GM18499 (cell line): Measurements from ENCODE around the gene DSC1.

ENCODE experiments used
- ATAC-seq: cut with Tn5 transposase; IDR thresholded peaks from one replicate; pipeline ENCODE4 v1.9.1; 2021; ENCODE audit warnings: moderate number of reproducible peaks; ENCODE audit not compliant: insufficient read depth, unreplicated experiment

DSC1 gene, protein sequence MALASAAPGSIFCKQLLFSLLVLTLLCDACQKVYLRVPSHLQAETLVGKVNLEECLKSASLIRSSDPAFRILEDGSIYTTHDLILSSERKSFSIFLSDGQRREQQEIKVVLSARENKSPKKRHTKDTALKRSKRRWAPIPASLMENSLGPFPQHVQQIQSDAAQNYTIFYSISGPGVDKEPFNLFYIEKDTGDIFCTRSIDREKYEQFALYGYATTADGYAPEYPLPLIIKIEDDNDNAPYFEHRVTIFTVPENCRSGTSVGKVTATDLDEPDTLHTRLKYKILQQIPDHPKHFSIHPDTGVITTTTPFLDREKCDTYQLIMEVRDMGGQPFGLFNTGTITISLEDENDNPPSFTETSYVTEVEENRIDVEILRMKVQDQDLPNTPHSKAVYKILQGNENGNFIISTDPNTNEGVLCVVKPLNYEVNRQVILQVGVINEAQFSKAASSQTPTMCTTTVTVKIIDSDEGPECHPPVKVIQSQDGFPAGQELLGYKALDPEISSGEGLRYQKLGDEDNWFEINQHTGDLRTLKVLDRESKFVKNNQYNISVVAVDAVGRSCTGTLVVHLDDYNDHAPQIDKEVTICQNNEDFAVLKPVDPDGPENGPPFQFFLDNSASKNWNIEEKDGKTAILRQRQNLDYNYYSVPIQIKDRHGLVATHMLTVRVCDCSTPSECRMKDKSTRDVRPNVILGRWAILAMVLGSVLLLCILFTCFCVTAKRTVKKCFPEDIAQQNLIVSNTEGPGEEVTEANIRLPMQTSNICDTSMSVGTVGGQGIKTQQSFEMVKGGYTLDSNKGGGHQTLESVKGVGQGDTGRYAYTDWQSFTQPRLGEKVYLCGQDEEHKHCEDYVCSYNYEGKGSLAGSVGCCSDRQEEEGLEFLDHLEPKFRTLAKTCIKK

DNA sequence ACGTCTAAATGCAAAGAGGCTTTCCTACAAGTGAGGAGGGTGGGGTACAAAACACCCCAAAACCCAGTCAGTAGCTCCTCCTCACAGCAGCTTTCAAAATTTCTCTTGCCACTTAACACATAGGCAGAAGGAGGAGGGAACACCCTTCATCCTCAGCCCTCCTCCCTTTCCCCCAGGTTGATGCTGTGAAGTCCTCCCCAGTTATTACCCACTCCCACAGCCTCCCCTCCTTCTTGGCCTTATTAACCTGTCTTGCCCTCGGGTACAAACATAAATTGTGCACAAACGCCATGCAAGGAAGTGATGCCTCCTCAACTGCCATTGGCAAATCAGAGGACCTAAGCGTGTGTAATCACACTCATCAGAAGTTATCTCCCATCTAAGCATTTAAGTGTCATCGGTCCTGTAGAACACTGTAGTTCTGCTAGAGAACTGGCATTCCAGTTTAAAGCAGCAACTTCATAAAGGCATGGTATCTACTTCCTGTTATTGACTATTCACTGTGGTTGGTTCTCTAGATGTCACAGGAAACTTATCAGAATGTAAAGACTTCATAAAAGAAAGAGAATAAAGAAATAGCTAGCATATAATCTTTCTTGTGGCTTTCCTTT lies at the start of gene DSC1:
Gene DSC1 (minus strand): TSS at position 32 of the 611 bp plus-strand sequence. CDS start 262 bp downstream, outside the sequence.
- ATAC-seq, result no peak

GRCh38 chr18:31211047-31211446 lies 48.4 kb upstream of the DSC1 start:
- no peak for ATAC-seq

- no peak for ATAC-seq
These were observed 46.4 kb upstream of the DSC1 start for GRCh38 chr18:31209041-31209440.

- no peak for ATAC-seq
These were observed 44.7 kb upstream of the DSC1 start for GRCh38 chr18:31207391-31207790.

DNA sequence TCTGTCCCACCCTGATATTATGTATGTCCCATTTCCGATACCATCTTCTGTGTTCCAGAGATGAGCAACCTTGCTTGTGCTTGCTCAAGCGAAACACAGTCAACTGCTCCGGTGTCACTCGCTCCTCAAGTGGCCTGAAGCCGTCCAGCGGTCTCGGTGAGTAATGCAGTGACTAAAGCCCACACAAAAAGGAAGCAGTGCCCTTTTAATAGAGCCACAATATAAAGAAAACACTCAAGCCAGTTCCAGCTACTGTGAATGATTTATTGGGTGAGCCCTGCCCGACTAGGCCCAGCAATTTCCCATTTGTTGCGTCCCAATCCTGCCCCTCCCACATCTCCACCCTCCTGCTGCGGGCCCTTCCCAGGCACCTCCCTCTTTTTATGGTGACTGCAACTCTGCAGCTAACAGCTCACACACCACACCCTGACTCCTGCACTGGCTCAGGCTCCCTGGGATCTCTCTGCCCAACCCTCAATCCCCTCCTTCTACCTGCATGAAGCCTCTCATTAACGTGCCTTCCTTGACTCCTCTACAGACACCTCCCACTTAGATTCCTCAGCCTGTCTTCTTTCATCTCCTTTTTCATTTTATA lies 44.2 kb upstream of the DSC1 start:
- peak; percentile 97 for ATAC-seq

DNA sequence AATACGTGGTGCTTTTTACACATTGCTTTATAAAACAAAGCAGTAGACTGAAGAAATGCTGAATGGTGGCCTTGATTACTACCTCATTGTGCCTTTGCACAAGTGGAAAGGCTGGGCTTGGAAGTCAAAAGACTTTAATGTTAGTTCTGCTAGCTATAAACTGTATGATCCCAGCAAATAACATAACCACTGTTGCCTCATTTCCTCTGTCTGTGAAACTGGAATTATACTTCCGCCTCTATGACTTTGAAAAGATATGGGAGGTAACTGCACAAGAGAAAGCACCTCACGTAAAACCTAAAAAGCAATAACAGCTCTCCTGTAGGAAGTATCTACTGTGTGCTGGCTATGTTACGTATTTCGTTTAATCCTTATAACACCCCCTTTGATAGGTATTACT lies 43.4 kb upstream of the DSC1 start:
- no peak for ATAC-seq

GRCh38 chr18:31205273-31205672 lies 42.6 kb upstream of the DSC1 start:
- ATAC-seq, result no peak

- no peak for ATAC-seq
These were observed 42.2 kb upstream of the DSC1 start for GRCh38 chr18:31204833-31205232.

DNA sequence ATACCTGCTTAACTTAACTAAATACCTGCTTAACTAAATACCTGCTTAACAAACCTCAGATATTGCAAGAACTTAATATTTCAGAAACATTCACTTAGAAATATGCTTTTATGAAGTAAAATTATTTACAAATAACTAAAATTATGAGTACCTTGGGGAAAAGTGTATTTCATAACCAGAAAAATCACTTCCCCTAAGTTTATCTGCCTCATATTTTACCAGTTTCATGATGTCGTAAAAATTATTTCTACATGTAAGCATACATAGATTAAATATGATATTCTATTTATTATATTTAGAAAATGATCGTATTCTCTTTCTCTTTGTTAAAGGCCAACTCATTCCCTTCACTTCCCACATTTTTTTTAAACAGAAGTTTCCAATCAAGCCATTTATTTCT lies 41.5 kb upstream of the DSC1 start:
- no peak for ATAC-seq

DNA sequence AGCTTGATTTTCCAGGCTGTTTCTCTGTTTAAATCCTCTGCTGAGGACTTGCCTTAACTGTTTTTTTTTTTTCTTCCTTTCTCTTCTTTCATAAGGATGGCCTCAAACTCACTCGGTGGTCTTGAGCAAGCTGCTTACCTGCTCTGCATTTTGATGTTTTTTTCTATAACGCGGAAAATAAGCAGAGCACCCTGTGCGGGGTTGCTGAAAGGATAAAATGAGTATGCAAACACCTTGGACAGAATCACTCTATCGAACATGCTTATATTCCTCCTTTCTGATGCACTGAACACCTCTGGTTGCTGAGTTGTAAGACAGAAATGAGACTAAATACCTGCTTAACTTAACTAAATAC lies 41.1 kb upstream of the DSC1 start:
- ATAC-seq, result no peak

DNA sequence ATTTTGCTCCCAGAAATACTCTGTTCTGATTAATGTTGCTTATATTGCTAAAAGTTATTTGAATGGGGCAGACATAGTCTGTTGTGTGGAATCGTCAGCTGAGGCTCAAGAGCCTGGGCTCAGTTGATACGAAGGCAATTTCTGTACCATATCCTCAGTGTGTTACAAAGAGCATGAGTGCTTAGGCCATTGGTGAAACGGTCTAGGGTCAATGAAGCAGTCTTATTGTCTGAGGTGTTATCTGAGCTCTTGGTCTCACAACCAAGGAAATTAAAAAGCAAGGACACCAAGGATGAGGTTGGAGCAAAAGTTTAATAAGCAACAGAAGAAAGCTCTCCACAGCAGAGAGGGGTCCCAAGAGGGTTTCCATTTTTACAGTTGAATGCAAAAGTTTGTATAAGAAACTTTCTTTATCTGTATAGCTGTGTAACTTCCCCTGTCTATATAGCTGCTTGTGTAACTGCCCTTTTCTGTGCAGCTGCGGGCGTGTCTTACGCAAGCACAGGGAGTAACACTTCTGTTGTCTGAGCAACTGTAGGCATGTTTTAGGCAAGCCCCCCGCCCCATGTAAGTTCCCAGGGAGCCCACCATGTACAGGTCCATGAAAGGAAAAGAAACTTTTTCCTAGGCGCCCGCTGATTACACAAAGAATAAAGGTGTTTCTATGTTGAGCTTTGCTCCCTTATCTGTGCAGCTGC lies 40.6 kb upstream of the DSC1 start:
- ATAC-seq, result no peak

GRCh38 chr18:31199190-31199769 lies 36.6 kb upstream of the DSC1 start:
- no peak for ATAC-seq

GRCh38 chr18:31197676-31198075 lies 35.0 kb upstream of the DSC1 start:
- no peak for ATAC-seq

DNA sequence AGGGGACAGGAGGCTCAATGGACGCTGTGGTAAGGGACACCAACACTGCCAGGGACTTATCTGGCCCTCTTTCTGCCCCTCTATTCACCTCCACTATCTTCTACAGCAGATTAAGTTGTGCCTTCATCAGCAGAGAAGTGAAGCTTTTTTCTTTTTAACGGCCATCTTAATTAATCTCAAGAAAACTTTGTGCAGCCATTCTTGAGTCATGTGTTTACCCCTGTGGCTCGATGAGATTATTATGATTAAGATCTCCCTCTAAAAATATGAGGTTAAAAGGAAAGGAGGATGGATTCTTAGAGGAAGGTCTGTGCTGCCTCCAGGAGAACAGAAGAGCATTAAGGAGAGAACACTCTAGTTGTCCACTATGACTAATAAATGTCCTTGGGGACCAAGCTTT lies 32.4 kb upstream of the DSC1 start:
- ATAC-seq, result no peak

- no peak for ATAC-seq
These were observed 29.6 kb upstream of the DSC1 start for GRCh38 chr18:31192086-31192776.

GRCh38 chr18:31190919-31191318 lies 28.3 kb upstream of the DSC1 start:
- ATAC-seq, result no peak

DNA sequence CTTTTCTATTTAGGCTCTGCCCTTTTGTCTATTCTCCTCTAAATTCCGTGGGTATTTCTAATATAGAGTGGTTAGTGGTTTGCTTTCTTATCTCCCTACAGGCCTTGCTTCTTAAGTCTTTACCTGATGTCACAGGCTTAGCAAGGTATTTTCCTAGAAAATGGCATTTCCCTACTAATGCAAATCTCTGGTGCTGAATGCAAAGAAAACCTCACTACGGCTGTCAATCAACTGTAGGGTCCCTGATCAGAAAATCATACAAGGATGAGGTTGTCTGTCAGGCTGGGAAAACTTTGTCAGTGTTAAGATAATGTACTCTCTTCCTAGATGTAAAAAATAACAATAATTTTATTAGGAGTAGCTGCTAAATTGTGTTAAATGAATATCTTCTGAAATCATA lies 27.1 kb upstream of the DSC1 start:
- ATAC-seq, result no peak

DNA sequence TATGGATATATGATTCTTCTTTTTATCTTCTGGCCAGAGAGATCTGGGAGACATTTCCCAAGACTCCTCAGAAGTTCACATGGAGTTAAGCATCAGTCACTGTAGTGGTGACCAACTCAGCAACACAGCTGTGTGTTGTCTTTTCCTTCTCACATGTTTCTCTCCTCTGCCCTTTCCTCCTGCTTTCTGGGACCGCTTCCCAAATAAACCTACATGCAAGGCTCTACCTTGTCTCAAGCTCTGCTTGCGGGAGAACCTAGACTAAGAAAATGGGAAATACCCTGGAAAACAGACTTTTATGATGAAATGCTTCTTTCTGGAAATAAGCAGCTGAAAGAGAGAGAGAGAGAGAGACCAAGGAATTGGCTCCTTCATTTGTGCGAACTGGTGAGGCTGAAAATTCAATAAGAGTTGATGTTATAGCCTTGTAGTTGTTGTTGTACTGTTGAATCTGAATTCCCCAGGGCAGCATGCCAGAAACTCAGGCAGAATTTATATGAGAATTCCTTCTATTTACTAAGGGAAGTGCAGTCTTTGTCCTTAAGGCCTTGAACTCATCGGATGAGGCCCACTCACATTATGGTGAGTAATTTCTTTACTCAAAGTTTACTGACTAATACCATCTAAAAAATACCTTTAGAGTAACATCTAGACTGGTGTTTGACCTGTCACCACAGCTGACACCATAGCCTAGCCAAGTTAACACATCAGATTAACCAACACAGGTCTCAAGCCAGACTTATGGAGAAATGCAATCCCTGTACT lies 22.7 kb upstream of the DSC1 start:
- no peak for ATAC-seq
